Karpas-422 (cell line): ENCODE data around the gene NEGR1. TPM values are rescaled to one million over a fixed set of nuclear protein-coding genes. Genes with fewer than 3 reads are reported as not detected.

ENCODE experiments used
- DNase-seq: peaks from one replicate; pipeline ENCODE4 v3.0.0-alpha.2; 2015
- H2AFZ ChIP-seq: fragments of 200-600 bp; sonication (generic); 2 replicates; pipeline ENCODE4 v1.6.1; 2014; ENCODE audit warnings: antibody characterized with exemption, low read length, mixed read lengths
- H3K27ac ChIP-seq: fragments of 200-600 bp; sonication (generic); 2 replicates; pipeline ENCODE4 v1.5.1; 2014; ENCODE audit warnings: mild to moderate bottlenecking, low read length, moderate library complexity
- H3K27me3 ChIP-seq: fragments of 200-600 bp; sonication (generic); 2 replicates; pipeline ENCODE4 v1.6.1; 2014; ENCODE audit warnings: low read length, mixed read lengths
- H3K36me3 ChIP-seq: fragments of 200-600 bp; sonication (generic); 2 replicates; pipeline ENCODE4 v1.6.1; 2014; ENCODE audit warnings: low read length, mixed read lengths; ENCODE audit not compliant: insufficient read depth
- H3K4me1 ChIP-seq: fragments of 200-600 bp; sonication (generic); 2 replicates; pipeline ENCODE4 v1.6.1; 2014; ENCODE audit warnings: mild to moderate bottlenecking, low read length, mixed read lengths
- H3K4me2 ChIP-seq: fragments of 200-600 bp; sonication (generic); 2 replicates; pipeline ENCODE4 v1.6.1; 2014; ENCODE audit warnings: low read length, low read depth, mild to moderate bottlenecking; ENCODE audit not compliant: poor library complexity, severe bottlenecking
- H3K4me3 ChIP-seq: fragments of 200-600 bp; sonication (generic); 2 replicates; pipeline ENCODE4 v1.5.1; 2014; ENCODE audit warnings: mild to moderate bottlenecking, antibody characterized with exemption, low read length, mixed read lengths
- H3K79me2 ChIP-seq: fragments of 200-600 bp; sonication (generic); 2 replicates; pipeline ENCODE4 v1.6.1; 2014; ENCODE audit warnings: mild to moderate bottlenecking, low read length, mixed read lengths
- H3K9ac ChIP-seq: fragments of 200-600 bp; sonication (generic); 2 replicates; pipeline ENCODE4 v1.6.0; 2014; ENCODE audit warnings: low read length
- H3K9me2 ChIP-seq: fragments of 200-600 bp; sonication (generic), shearing (Covaris generic); replicated peaks from 2 replicates; pipeline ENCODE4 v1.6.0; 2014; ENCODE audit warnings: mild to moderate bottlenecking, low read length, moderate library complexity; ENCODE audit not compliant: insufficient read depth
- H3K9me3 ChIP-seq: fragments of 300-700, 200-600 bp; sonication (generic); 2 replicates; pipeline ENCODE4 v1.6.1; 2014; ENCODE audit warnings: low read length, mixed read lengths
- H4K20me1 ChIP-seq: fragments of 200-600 bp; sonication (generic); 2 replicates; pipeline ENCODE4 v1.6.1; 2014; ENCODE audit warnings: mild to moderate bottlenecking, antibody characterized with exemption, low read length, low read depth; ENCODE audit not compliant: insufficient read depth
- total RNA-seq: library from RNA; depleted of rRNA; stranded (reverse); fragments of >200 nt; shearing (Covaris generic); gene quantifications from 2 replicates; pipeline ENCODE4 v1.2.3, GENCODE V29; 2014; ENCODE audit warnings: low replicate concordance

Gene NEGR1
- total RNA-seq, 1 experiment from 2014 or later: not detected

DNA sequence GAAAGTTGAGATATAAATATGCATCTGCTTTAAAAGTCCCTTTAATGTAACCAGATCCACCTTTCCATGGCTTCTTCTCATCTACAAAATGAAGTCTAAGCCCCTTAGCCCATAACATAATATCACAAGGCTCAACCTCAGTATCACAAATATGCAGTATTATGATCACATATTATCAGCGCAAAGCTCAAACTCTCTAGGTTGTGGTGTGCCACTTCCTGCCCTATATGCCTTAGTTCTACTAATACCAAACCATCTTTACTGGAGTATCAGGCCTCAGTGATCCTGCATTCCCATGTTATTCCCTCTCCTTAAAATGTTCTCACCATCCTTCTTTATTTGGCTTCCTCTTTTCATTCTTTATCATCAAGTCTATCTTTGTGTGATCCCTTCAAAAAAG is 301.8 kb downstream of the NEGR1 start:
- no peaks in the 10 kb centered on the region for H3K36me3 ChIP-seq
- no peak overlapping the region for H3K4me3 ChIP-seq
- H3K9me2 ChIP-seq: no peaks in the 10 kb centered on the region
- no peaks in the 10 kb centered on the region for H3K4me1 ChIP-seq
- H3K9me3 ChIP-seq: peaks cover 9% of the 10 kb centered on the region
- no peak overlapping the region for H3K27ac ChIP-seq
- H3K27me3 ChIP-seq: no peaks in the 10 kb centered on the region
- DNase-seq: no peak
- H2AFZ ChIP-seq: no peak overlapping the region
- no peak overlapping the region for H3K4me2 ChIP-seq
- H4K20me1 ChIP-seq: no peaks in the 10 kb centered on the region
- H3K9ac ChIP-seq: no peak overlapping the region
- H3K79me2 ChIP-seq: no peaks in the 10 kb centered on the region

DNA sequence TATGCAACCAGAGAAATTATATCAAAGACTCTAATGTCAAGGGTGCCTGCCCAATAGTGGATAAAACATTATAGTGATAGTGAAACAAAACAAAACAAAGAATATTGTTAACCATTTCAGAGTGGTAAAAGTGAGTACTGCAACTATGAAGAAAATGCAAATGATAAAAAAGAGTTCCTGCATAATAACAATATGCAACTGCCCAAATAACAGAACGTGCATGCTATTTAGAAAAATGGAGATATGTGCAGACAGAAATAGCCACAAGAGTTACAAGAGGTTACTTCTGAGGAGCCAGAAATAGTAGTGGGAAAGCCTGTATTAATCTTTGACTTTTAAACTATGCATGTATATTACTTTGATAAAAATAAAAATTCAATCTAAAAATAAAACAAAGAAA is 302.5 kb downstream of the NEGR1 start:
- no peak for DNase-seq

DNA sequence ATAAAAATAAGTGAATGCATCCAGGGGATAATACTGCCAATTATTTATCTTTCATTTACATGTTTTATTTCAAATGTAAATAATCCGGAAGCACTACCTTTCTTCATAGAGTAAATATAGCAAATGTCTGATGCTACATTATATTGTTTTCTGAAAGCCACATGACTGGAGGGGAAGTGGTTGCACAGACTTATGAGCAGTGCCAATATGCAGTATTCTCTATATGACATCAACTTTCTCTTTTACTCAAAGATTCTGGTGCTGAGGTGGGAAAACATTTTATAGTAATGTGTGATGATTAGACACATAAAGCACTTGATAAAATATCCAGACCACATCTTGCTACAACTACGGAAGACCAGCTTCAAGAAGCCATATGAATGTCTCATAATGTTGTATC is 314.7 kb downstream of the NEGR1 start:
- Histone ChIP-seq H3K9me2 (no peaks in the 10 kb centered on the region), H3K9me3 (peaks cover 18% of the 10 kb centered on the region), H3K4me3 (no peak overlapping the region), H3K4me1 (no peaks in the 10 kb centered on the region), H3K27ac (no peak overlapping the region), H3K4me2 (no peak overlapping the region), H3K79me2 (no peaks in the 10 kb centered on the region), H3K9ac (no peak overlapping the region), H3K27me3 (no peaks in the 10 kb centered on the region), H4K20me1 (no peaks in the 10 kb centered on the region), H2AFZ (no peak overlapping the region), H3K36me3 (no peaks in the 10 kb centered on the region)
- DNase-seq: no peak

More for the DNA sequence above, 302.5 kb downstream of the NEGR1 start:
- no peaks in the 10 kb centered on the region for H3K79me2 ChIP-seq
- no peak overlapping the region for H3K4me3 ChIP-seq
- no peak overlapping the region for H3K27ac ChIP-seq
- no peaks in the 10 kb centered on the region for H3K9me2 ChIP-seq
- no peaks in the 10 kb centered on the region for H3K27me3 ChIP-seq
- H2AFZ ChIP-seq: no peak overlapping the region
- H3K4me1 ChIP-seq: no peaks in the 10 kb centered on the region
- no peaks in the 10 kb centered on the region for H4K20me1 ChIP-seq
- H3K9ac ChIP-seq: no peak overlapping the region
- H3K9me3 ChIP-seq: peaks cover 9% of the 10 kb centered on the region
- no peaks in the 10 kb centered on the region for H3K36me3 ChIP-seq
- H3K4me2 ChIP-seq: no peak overlapping the region

DNA sequence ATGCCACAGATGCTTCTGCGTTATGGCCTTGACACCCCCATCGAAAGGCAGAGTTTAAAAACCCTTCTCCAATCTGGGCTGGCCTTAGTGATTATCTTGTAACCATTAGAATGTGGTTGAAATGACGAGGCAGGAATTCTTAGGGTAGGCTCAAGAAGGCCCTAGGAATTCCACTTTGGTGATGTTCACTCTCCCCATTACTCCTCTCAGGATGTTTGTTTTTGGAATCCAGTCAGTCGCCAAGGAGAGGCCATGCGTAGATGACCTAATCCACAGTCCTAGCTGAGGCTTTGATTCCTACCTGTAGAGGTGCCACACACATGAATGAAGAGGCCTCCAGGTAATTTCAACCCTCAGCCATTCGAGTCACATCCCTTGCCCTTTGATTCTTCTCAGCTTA is 318.2 kb downstream of the NEGR1 start:
- H3K36me3 ChIP-seq: no peaks in the 10 kb centered on the region
- no peaks in the 10 kb centered on the region for H4K20me1 ChIP-seq
- H3K4me1 ChIP-seq: no peaks in the 10 kb centered on the region
- no peak overlapping the region for H3K4me3 ChIP-seq
- H3K4me2 ChIP-seq: no peak overlapping the region
- no peak overlapping the region for H3K9ac ChIP-seq
- H3K9me2 ChIP-seq: no peaks in the 10 kb centered on the region
- no peaks in the 10 kb centered on the region for H3K27me3 ChIP-seq
- H3K79me2 ChIP-seq: no peaks in the 10 kb centered on the region
- no peak overlapping the region for H3K27ac ChIP-seq
- peaks cover 15% of the 10 kb centered on the region for H3K9me3 ChIP-seq
- no peak for DNase-seq
- no peak overlapping the region for H2AFZ ChIP-seq

DNA sequence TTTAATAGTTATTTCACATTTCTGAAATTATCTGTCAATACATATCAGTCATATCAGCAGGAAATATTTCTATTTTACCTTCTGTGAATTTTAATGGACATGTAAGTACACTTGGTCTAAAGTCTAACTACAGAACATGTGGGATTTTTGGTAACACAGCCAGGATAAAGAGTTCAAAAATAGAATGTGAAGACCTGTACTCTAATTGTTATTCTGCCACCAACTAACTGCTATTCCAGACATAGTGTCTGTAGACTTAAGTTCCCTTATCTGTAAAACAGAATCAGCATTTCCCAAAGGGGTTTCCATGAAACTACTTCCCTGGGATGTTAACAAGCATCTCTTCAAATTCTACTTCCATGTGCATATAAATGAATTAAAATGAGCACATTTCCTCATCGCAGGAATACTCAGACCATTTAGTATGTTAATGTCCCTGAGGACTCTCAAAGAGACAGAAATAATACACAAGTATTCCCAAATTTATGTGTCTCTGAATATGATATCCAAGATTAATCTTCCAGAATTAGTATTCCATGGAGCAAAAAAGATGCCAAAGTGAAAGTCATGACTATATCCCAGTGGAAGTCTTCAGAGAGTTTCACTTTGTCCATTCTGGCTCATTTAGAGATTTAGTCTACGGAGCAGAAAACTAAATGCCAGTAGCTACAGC is 325.6 kb downstream of the NEGR1 start:
- Histone ChIP-seq H3K4me2 (no peak overlapping the region), H2AFZ (no peak overlapping the region), H3K27me3 (no peaks in the 10 kb centered on the region), H3K4me1 (no peaks in the 10 kb centered on the region), H3K9me3 (peaks cover 13% of the 10 kb centered on the region), H3K9me2 (no peaks in the 10 kb centered on the region), H3K4me3 (no peak overlapping the region), H4K20me1 (no peaks in the 10 kb centered on the region), H3K36me3 (no peaks in the 10 kb centered on the region), H3K79me2 (no peaks in the 10 kb centered on the region), H3K9ac (no peak overlapping the region), H3K27ac (no peak overlapping the region)
- DNase-seq: no peak

DNA sequence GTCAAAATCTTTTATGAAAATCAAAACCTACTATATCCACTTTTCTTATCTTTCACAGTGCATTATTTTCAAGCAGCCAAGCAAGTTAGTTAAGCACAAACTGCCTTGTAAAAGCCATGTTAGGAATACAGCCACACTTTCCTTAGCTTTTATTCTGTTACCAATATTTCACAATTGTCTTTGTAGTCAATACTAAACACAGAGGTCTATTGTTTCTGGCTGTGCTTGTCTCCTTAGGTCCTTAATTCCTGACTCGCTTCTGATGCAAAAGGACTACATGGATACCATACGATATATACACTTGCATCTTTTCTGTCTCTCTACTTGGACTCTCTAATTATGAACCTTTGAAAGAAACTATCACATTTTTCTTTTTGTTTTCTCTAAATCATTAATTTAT is 331.8 kb downstream of the NEGR1 start:
- Histone ChIP-seq H3K9me2 (no peaks in the 10 kb centered on the region), H3K4me1 (no peaks in the 10 kb centered on the region), H3K4me2 (no peak overlapping the region), H3K9ac (no peak overlapping the region), H3K4me3 (no peak overlapping the region), H3K27ac (no peak overlapping the region), H2AFZ (no peak overlapping the region), H3K27me3 (no peaks in the 10 kb centered on the region), H3K9me3 (peaks cover 20% of the 10 kb centered on the region), H4K20me1 (no peaks in the 10 kb centered on the region), H3K79me2 (no peaks in the 10 kb centered on the region), H3K36me3 (no peaks in the 10 kb centered on the region)
- no peak for DNase-seq

DNA sequence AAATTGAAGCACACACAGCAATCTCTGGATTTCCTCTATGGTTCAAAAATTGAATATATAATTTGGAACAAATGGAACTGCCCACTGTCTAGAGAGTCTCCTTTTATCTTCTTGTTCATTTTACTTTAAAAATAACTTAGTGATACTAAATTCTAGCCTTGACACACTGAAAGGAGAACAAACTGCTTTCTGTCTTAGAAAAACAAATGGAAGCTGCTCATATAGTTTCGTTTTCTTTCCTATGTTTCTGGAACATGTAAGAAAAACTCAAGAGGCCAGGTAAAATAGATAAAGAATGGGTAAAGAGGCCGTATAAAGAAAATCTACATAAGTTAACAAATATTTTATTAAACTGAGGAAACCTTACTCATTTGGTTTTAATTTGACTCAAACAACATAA is 332.7 kb downstream of the NEGR1 start:
- Histone ChIP-seq H3K9me2 (no peaks in the 10 kb centered on the region), H3K4me2 (no peak overlapping the region), H3K9ac (no peak overlapping the region), H3K9me3 (peaks cover 15% of the 10 kb centered on the region), H3K27ac (no peak overlapping the region), H3K36me3 (no peaks in the 10 kb centered on the region), H4K20me1 (no peaks in the 10 kb centered on the region), H3K4me1 (no peaks in the 10 kb centered on the region), H3K4me3 (no peak overlapping the region), H3K27me3 (no peaks in the 10 kb centered on the region), H3K79me2 (no peaks in the 10 kb centered on the region), H2AFZ (no peak overlapping the region)
- DNase-seq: no peak

DNA sequence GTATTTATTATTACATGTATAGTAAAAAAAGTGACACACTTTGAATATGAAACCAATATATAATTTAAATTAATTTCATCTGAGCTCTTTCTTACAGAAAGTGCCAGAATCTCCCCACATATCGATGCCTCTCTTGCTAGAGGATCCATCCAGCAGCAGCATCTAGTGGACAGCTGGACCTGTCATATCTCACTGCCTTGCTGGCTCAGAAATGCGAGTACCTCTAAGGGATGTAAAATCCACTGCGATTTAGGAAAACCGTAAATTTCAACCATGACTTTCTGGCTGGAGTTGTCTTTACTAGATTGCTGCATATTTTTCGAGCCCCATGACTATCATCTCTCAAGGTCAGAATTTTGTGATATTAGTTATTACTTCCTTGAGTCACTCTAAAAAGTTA is 333.8 kb downstream of the NEGR1 start:
- Histone ChIP-seq H3K27ac (no peak overlapping the region), H3K79me2 (no peaks in the 10 kb centered on the region), H4K20me1 (no peaks in the 10 kb centered on the region), H3K4me1 (no peaks in the 10 kb centered on the region), H3K9me3 (peaks cover 18% of the 10 kb centered on the region), H3K9ac (no peak overlapping the region), H3K4me2 (no peak overlapping the region), H3K9me2 (no peaks in the 10 kb centered on the region), H2AFZ (no peak overlapping the region), H3K4me3 (no peak overlapping the region), H3K27me3 (no peaks in the 10 kb centered on the region), H3K36me3 (no peaks in the 10 kb centered on the region)
- DNase-seq: no peak
